ENCODE measurements around the gene GLIS1.

DNA sequence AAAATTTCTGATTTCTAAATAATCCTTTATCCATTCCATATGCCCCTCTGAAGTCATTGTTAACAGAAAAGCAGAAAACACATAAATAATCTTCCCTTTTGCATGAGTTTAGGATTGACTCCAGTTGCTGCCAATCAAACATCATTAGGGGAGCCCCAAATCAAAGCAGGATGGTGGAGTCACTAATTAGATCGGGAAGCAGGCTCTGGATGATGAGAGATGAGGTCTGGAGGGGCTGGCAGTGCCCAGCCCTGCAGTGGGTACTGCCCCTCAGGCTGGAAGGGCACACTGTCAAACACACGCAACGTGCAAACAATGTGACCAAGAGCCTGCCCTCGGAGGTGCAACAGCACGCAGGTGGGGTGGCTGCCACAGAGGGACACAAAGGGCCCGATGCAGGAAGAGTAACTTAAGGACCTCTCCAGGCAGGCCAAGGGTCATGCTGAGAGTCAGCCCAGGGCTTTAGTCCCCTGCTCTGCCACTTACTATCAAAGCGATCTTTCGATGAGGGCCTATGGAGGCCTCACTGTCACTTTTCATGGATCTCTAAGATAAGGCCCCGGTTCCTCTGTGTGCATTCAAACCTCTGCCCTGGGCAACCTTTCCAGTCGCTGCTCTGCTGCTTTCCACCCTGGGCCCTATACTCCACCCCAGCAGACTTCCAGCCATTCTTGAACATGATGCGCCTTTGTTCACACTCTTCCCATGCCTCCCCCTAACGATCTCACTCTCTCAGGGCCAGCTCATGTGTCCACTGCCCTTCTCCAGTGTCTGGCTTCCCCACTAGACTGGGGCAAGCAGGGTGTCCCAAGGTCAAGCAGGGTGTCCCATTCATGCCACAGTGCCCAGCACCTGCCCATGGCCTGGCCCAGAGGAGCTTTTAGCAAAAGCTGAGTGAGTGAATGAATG is 180.9 kb downstream of the GLIS1 start:
- TF ChIP-seq, protein P1, sequence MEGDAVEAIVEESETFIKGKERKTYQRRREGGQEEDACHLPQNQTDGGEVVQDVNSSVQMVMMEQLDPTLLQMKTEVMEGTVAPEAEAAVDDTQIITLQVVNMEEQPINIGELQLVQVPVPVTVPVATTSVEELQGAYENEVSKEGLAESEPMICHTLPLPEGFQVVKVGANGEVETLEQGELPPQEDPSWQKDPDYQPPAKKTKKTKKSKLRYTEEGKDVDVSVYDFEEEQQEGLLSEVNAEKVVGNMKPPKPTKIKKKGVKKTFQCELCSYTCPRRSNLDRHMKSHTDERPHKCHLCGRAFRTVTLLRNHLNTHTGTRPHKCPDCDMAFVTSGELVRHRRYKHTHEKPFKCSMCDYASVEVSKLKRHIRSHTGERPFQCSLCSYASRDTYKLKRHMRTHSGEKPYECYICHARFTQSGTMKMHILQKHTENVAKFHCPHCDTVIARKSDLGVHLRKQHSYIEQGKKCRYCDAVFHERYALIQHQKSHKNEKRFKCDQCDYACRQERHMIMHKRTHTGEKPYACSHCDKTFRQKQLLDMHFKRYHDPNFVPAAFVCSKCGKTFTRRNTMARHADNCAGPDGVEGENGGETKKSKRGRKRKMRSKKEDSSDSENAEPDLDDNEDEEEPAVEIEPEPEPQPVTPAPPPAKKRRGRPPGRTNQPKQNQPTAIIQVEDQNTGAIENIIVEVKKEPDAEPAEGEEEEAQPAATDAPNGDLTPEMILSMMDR (IDR thresholded peaks at IDR 0.05; ENCODE audit: poor library complexity), result no peak
- TF ChIP-seq EZH2 (IDR thresholded peaks at IDR 0.05; ENCODE audit: borderline replicate concordance), result no peak
